DND-41 (cell line): ENCODE data around the gene ADNP.

Experiments
- ATAC-seq: fragments of 200-7000 bp; cut with Tn5 transposase; 3 replicates; pipeline ENCODE4 v1.9.1; 2021; ENCODE audit warnings: low read depth; ENCODE audit not compliant: insufficient read depth
- DNase-seq: peaks from one replicate; pipeline ENCODE4 v3.0.0-alpha.2; 2020
- H2AFZ ChIP-seq: 2 replicates; pipeline ENCODE4 v1.6.0; 2012; ENCODE audit warnings: low read depth, low read length
- H3K27ac ChIP-seq: 2 replicates; pipeline ENCODE4 v1.5.1; 2012; ENCODE audit warnings: low read length, inconsistent platforms
- H3K27me3 ChIP-seq: fragments of 200-600 bp; sonication (generic); 2 replicates; pipeline ENCODE4 v1.6.0; 2012; ENCODE audit warnings: low read length, mild to moderate bottlenecking, inconsistent platforms; ENCODE audit not compliant: insufficient read depth, poor library complexity
- H3K36me3 ChIP-seq: 2 replicates; pipeline ENCODE4 v1.5.1; 2012; ENCODE audit warnings: low read length, inconsistent platforms; ENCODE audit not compliant: insufficient read depth
- H3K4me1 ChIP-seq: 2 replicates; pipeline ENCODE4 v1.5.1; 2012; ENCODE audit warnings: mild to moderate bottlenecking, low read length; ENCODE audit not compliant: insufficient read depth
- H3K4me2 ChIP-seq: 2 replicates; pipeline ENCODE4 v1.6.0; 2012; ENCODE audit warnings: mild to moderate bottlenecking, moderate library complexity, low read length, inconsistent platforms; ENCODE audit not compliant: insufficient read depth
- H3K4me3 ChIP-seq, 2 experiments: fragments of 200-600 bp in 1 of 2; shearing (Covaris generic) in 1 of 2; 2 replicates each; pipeline ENCODE4 v1.5.1; 2012 to 2016; ENCODE audit warnings: inconsistent platforms in 2 of 2, low read length in 2 of 2, mild to moderate bottlenecking in 2 of 2, low read depth in 1 of 2, moderate library complexity in 1 of 2
- H3K79me2 ChIP-seq: 2 replicates; pipeline ENCODE4 v1.6.0; 2012; ENCODE audit warnings: low read length, inconsistent platforms; ENCODE audit not compliant: insufficient read depth
- H3K9ac ChIP-seq: 2 replicates; pipeline ENCODE4 v1.6.0; 2012; ENCODE audit warnings: low read depth, mild to moderate bottlenecking, inconsistent platforms, low read length, moderate library complexity
- H3K9me3 ChIP-seq: 2 replicates; pipeline ENCODE4 v1.5.1; 2012; ENCODE audit warnings: low read length, moderate library complexity, mild to moderate bottlenecking, inconsistent platforms; ENCODE audit not compliant: insufficient read depth, severe bottlenecking
- H4K20me1 ChIP-seq: 2 replicates; pipeline ENCODE4 v1.6.0; 2012; ENCODE audit warnings: low read length; ENCODE audit not compliant: insufficient read depth
- CTCF ChIP-seq: IDR thresholded peaks from 2 replicates; pipeline ENCODE4 v1.5.1; 2012; ENCODE audit warnings: borderline replicate concordance, low read length, moderate library complexity, mild to moderate bottlenecking; ENCODE audit not compliant: poor library complexity, severe bottlenecking; ENCODE audit errors: extremely low read depth
- EZH2 ChIP-seq: IDR thresholded peaks from 3 replicates; pipeline ENCODE4 v1.6.1; 2012; ENCODE audit warnings: borderline replicate concordance, low read depth, mild to moderate bottlenecking, moderate library complexity, low read length, inconsistent platforms; ENCODE audit not compliant: severe bottlenecking

ADNP gene

GRCh38 chr20:50848846-50849673 lies 82.2 kb downstream of the ADNP start:
- Histone ChIP-seq H3K9me3 (no peaks in the 10 kb centered on the region), H3K4me2 (no peak overlapping the region), H3K4me1 (no peaks in the 10 kb centered on the region), H3K79me2 (no peaks in the 10 kb centered on the region), H3K4me3 (no peak overlapping the region), H3K27ac (no peak overlapping the region), H3K9ac (no peak overlapping the region), H3K36me3 (no peaks in the 10 kb centered on the region), H2AFZ (no peak overlapping the region), H3K27me3 (no peaks in the 10 kb centered on the region), H4K20me1 (peaks cover 5% of the 10 kb centered on the region; the same call in 1 of the 2 replicates)
- no peak for ATAC-seq
- no peak for DNase-seq
- TF ChIP-seq CTCF: no peak
- no peak for TF ChIP-seq EZH2

GRCh38 chr20:50848341-50848808 lies 82.9 kb downstream of the ADNP start:
- no peaks in the 10 kb centered on the region for H3K9me3 ChIP-seq
- DNase-seq: no peak
- no peaks in the 10 kb centered on the region for H3K4me1 ChIP-seq
- TF ChIP-seq EZH2 (no peak), CTCF (no peak)
- H3K36me3 ChIP-seq: no peaks in the 10 kb centered on the region
- H3K27ac ChIP-seq: no peak overlapping the region
- no peak overlapping the region for H3K4me2 ChIP-seq
- H3K27me3 ChIP-seq: no peaks in the 10 kb centered on the region
- no peak overlapping the region for H3K9ac ChIP-seq
- no peak overlapping the region for H3K4me3 ChIP-seq
- H4K20me1 ChIP-seq: peaks cover 5% of the 10 kb centered on the region; the same call in 1 of the 2 replicates
- H2AFZ ChIP-seq: no peak overlapping the region
- no peaks in the 10 kb centered on the region for H3K79me2 ChIP-seq
- no peak for ATAC-seq

GRCh38 chr20:50845566-50846215 lies 85.5 kb downstream of the ADNP start:
- peaks cover 3% of the 10 kb centered on the region for H3K27me3 ChIP-seq
- H3K9me3 ChIP-seq: no peaks in the 10 kb centered on the region
- H3K27ac ChIP-seq: no peak overlapping the region
- H3K9ac ChIP-seq: no peak overlapping the region
- H3K4me3 ChIP-seq: no peak overlapping the region
- ATAC-seq: no peak
- TF ChIP-seq CTCF: no peak
- TF ChIP-seq EZH2: no peak
- no peak overlapping the region for H2AFZ ChIP-seq
- H3K36me3 ChIP-seq: no peaks in the 10 kb centered on the region
- DNase-seq: no peak
- no peaks in the 10 kb centered on the region for H3K4me1 ChIP-seq
- H4K20me1 ChIP-seq: peaks cover 5% of the 10 kb centered on the region; the same call in 1 of the 2 replicates
- no peak overlapping the region for H3K4me2 ChIP-seq
- no peaks in the 10 kb centered on the region for H3K79me2 ChIP-seq
